ENCODE data around the gene MAMSTR. TPM values are rescaled to one million over a fixed set of nuclear protein-coding genes. Genes with fewer than 3 reads are reported as not detected.

The MAMSTR gene
- total and polyA plus RNA-seq, 10 of the 15 experiments (the other 5 are each of a cell fraction or from before 2014, with no cell fraction given), result 0.04 to 0.73 (median 0.31) TPM; not detected in 1

- TF ChIP-seq CEBPZ (IDR thresholded peaks at IDR 0.05; ENCODE audit: low read depth, low read length), result no peak
- no peak for TF ChIP-seq TARDBP (IDR thresholded peaks at IDR 0.05; ENCODE audit: borderline replicate concordance)
- no peak for TF ChIP-seq MXI1 (IDR thresholded peaks at IDR 0.05; ENCODE audit: low read depth, low read length)
- no peak for TF ChIP-seq NBN (IDR thresholded peaks at IDR 0.05)
- no peak for TF ChIP-seq NFYA (IDR thresholded peaks at IDR 0.05; ENCODE audit: borderline replicate concordance, low read depth, low read length)
- no peak for TF ChIP-seq NFYB (IDR thresholded peaks at IDR 0.05; ENCODE audit: insufficient read depth, low read depth, low read length)
- no peak for TF ChIP-seq HDGF (IDR thresholded peaks at IDR 0.05)
- TF ChIP-seq CBFB (IDR thresholded peaks at IDR 0.05; ENCODE audit: low read depth), result no peak
- no peak for TF ChIP-seq RCOR1 (conservative IDR thresholded peaks at IDR 0.05; ENCODE audit: low read depth, low read length)
- TF ChIP-seq IKZF1 (conservative IDR thresholded peaks at IDR 0.05), result no peak
- TF ChIP-seq, protein P1, sequence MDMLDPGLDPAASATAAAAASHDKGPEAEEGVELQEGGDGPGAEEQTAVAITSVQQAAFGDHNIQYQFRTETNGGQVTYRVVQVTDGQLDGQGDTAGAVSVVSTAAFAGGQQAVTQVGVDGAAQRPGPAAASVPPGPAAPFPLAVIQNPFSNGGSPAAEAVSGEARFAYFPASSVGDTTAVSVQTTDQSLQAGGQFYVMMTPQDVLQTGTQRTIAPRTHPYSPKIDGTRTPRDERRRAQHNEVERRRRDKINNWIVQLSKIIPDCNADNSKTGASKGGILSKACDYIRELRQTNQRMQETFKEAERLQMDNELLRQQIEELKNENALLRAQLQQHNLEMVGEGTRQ (IDR thresholded peaks at IDR 0.05; ENCODE audit: borderline replicate concordance, low read depth, low read length), result no peak
Observed at GRCh38 chr19:48735031-48735615, 15.6 kb upstream of the MAMSTR start (continued).
